Measurements from ENCODE around the gene MICAL2. TPM values are rescaled to one million over a fixed set of nuclear protein-coding genes. Genes with fewer than 3 reads are reported as not detected.

Gene MICAL2
- total RNA-seq, 1 donor from 2014 or later, result 104 TPM

- no peak for DNase-seq (ENCODE audit: low read depth)
- H3K4me3 ChIP-seq (ENCODE audit: low read depth, low read length), result no peak overlapping the region
- no peak for TF ChIP-seq CTCF (conservative IDR thresholded peaks at IDR 0.05; ENCODE audit: low read depth, low read length)
Measured at GRCh38 chr11:12105471-12105870, 4.9 kb upstream of the MICAL2 start.

- DNase-seq (ENCODE audit: low read depth), result no peak
- H3K4me3 ChIP-seq (ENCODE audit: low read depth, low read length), result no peak overlapping the region
- no peak for TF ChIP-seq CTCF (conservative IDR thresholded peaks at IDR 0.05; ENCODE audit: low read depth, low read length)
Measured at GRCh38 chr11:12106101-12106500, 4.3 kb upstream of the MICAL2 start.

DNA sequence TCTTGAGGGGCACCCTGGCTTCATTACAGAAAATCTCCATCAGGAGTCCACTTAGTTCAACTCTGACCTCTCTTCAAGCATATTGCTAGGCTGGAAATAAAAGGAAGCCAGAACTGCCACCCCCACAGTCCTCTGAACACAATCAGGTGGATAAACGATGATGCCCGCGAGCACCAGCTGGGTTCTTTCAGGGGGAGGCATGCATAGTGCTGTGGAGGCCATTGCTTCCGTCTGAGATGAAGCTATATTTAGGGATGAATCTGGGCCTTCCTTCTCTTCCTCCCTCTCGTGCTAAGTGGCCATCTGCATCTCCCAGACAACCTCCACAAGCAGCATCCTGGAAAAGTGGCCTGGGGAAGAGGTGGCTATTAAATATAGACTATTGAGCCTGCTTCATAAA, 3.9 kb upstream of the MICAL2 start:
- TF ChIP-seq CTCF (conservative IDR thresholded peaks at IDR 0.05; ENCODE audit: low read depth, low read length), result no peak
- H3K4me3 ChIP-seq (ENCODE audit: low read depth, low read length), result no peak overlapping the region
- no peak for DNase-seq (ENCODE audit: low read depth)

DNA sequence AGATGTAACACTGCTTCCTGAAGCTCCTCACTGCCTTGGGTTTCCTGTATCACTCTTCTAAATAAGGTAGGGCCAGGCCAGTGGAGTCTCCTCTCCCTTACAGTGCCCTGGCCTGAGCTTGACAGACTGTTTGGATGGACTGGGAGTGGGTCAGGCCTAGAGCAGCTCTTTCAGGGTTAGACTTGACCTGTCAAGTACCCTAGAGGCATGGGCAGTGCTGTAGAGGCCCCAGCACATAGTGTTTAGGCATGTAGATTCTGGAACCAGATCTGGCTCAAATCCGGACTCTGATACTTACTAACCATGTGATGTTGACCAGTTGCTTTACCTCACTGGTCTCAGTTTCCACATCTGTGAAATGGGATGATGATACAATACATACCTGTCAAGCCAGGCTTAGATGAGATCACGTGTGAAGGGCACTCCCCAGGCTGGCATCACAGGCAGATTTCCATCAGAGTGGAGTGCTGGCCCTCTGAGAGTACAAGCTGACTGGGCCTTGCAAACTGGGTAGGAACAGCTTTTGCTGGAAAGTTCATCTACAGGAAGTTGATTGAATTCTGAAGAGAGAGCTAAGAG, 1.4 kb upstream of the MICAL2 start:
- DNase-seq (ENCODE audit: low read depth), result no peak
- H3K4me3 ChIP-seq (ENCODE audit: low read depth, low read length), result no peak overlapping the region
- TF ChIP-seq CTCF (conservative IDR thresholded peaks at IDR 0.05; ENCODE audit: low read depth, low read length), result no peak

DNA sequence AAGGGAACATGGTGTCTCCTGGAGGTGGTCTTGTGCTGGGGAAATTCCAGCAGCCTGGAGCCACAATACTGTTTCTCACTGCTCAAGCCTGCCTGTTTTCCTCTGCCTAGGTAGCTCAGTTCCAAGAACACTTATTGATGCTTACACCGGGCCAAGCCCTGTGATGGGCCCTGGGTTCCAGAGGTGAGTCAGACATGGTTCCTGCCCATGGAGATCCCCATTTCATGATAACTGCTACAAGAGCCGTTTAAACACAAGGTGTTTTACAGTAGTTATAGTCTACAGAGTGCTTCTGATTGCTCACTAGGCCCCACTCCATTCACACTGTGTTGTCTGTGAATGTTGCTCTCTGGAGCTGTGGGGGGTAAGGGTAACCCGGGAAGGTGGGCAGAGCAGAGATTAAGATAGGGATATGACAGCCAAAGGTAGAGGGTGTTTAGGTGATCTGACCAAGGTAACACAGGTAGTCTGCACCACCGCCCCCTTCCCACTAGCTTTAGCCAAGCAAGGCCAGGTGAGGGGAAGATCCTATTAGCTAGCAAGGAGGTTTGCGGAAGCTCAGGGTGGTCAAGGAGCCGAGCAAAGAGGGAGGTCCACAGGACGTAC, 696 bp upstream of the MICAL2 start:
- DNase-seq (ENCODE audit: low read depth), result no peak
- TF ChIP-seq CTCF (conservative IDR thresholded peaks at IDR 0.05; ENCODE audit: low read depth, low read length), result no peak
- H3K4me3 ChIP-seq (ENCODE audit: low read depth, low read length), result peak overlapping the region; percentile 88

- TF ChIP-seq CTCF (conservative IDR thresholded peaks at IDR 0.05; ENCODE audit: low read depth, low read length), result no peak
- DNase-seq (ENCODE audit: low read depth), result no peak
- H3K4me3 ChIP-seq (ENCODE audit: low read depth, low read length), result peak overlapping the region; percentile 88
Measured at GRCh38 chr11:12110714-12111548, 541 bp downstream of the MICAL2 start.
